Measurements from ENCODE around the gene BLTP2.

DNA sequence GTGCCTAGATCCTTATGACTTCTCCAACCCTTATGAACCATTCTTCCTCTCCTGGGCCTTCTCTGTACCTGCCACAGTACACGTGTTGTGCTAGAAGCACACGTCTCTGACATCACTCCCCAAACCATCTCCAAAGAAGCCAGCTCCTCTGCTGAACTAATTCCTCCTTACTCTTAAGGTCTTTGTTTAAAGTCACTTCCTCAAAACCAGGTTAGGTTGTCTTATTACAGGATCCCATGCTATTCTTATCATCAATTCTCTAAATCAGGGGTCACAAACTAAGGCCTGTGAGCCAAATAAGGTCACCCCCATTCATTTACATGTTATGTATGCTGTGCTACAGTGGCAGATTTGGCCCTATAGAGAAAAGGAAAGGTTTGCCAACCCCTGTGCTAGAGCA is 21.0 kb upstream of the BLTP2 start:
- TF ChIP-seq, protein P1, sequence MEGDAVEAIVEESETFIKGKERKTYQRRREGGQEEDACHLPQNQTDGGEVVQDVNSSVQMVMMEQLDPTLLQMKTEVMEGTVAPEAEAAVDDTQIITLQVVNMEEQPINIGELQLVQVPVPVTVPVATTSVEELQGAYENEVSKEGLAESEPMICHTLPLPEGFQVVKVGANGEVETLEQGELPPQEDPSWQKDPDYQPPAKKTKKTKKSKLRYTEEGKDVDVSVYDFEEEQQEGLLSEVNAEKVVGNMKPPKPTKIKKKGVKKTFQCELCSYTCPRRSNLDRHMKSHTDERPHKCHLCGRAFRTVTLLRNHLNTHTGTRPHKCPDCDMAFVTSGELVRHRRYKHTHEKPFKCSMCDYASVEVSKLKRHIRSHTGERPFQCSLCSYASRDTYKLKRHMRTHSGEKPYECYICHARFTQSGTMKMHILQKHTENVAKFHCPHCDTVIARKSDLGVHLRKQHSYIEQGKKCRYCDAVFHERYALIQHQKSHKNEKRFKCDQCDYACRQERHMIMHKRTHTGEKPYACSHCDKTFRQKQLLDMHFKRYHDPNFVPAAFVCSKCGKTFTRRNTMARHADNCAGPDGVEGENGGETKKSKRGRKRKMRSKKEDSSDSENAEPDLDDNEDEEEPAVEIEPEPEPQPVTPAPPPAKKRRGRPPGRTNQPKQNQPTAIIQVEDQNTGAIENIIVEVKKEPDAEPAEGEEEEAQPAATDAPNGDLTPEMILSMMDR (IDR thresholded peaks at IDR 0.05; ENCODE audit: low read depth, low read length, poor library complexity, severe bottlenecking) = no peak
- TF ChIP-seq EZH2phosphoT487 (IDR thresholded peaks at IDR 0.05; ENCODE audit: borderline replicate concordance, low read length) = no peak
